H54 (cell line): Measurements from ENCODE around the gene PRDM16.

Source experiments
- DNase-seq: peaks from one replicate; pipeline ENCODE4 v3.0.0; 2011; ENCODE audit warnings: low spot score, mixed read lengths; ENCODE audit not compliant: insufficient read length
- FAIRE-seq: peaks from 3 replicates; lab custom pipeline; 2011; peaks lifted over from hg19 to GRCh38; lab: Jason Lieb, UNC
- POLR2A ChIP-seq: IDR thresholded peaks from 2 replicates; pipeline ENCODE4 v1.6.1; 2011; ENCODE audit warnings: low read depth, mild to moderate bottlenecking, low read length

Gene PRDM16

GRCh38 chr1:3408751-3409266 lies 339.8 kb downstream of the PRDM16 start:
- no peak for TF ChIP-seq POLR2A
- DNase-seq (no peak), FAIRE-seq (no peak)

GRCh38 chr1:3409366-3410141 lies 340.6 kb downstream of the PRDM16 start:
- TF ChIP-seq POLR2A = no peak
- FAIRE-seq (no peak), DNase-seq (no peak)

- peak; percentile 59 for DNase-seq
- no peak for TF ChIP-seq POLR2A
- FAIRE-seq = no peak
Measured at GRCh38 chr1:3410142-3410925, 341.3 kb downstream of the PRDM16 start.

- no peak for DNase-seq
- no peak for FAIRE-seq
- no peak for TF ChIP-seq POLR2A
Measured at GRCh38 chr1:3411806-3412205, 342.8 kb downstream of the PRDM16 start.

GRCh38 chr1:3412376-3412775 lies 343.4 kb downstream of the PRDM16 start:
- DNase-seq = no peak
- no peak for FAIRE-seq
- TF ChIP-seq POLR2A = no peak

GRCh38 chr1:3413975-3414710 lies 345.1 kb downstream of the PRDM16 start:
- DNase-seq (no peak), FAIRE-seq (no peak)
- TF ChIP-seq POLR2A = no peak

GRCh38 chr1:3415260-3416090 lies 346.5 kb downstream of the PRDM16 start:
- DNase-seq = no peak
- no peak for TF ChIP-seq POLR2A
- FAIRE-seq = no peak

- DNase-seq (no peak), FAIRE-seq (no peak)
- TF ChIP-seq POLR2A = no peak
Measured at GRCh38 chr1:3417082-3417739, 348.2 kb downstream of the PRDM16 start.

GRCh38 chr1:3417934-3418333 lies 348.9 kb downstream of the PRDM16 start:
- FAIRE-seq (no peak), DNase-seq (no peak)
- TF ChIP-seq POLR2A = no peak

GRCh38 chr1:3418600-3418999 lies 349.6 kb downstream of the PRDM16 start:
- no peak for TF ChIP-seq POLR2A
- FAIRE-seq (no peak), DNase-seq (no peak)

GRCh38 chr1:3419415-3420204 lies 350.6 kb downstream of the PRDM16 start:
- no peak for TF ChIP-seq POLR2A
- DNase-seq = peak; percentile 67
- FAIRE-seq = no peak
